PFSK-1 (cell line): ENCODE data around the gene AIF1.

Experiments
- TAF1 ChIP-seq: IDR thresholded peaks from 2 replicates; pipeline ENCODE4 v1.6.1; 2012; ENCODE audit warnings: low read length, control low read depth, borderline replicate concordance; ENCODE audit not compliant: insufficient read depth
- TF ChIP-seq, protein P1 (sequence below), 2 experiments: IDR thresholded peaks; 2 replicates each; pipeline versions ENCODE4 v1.6.1 to v1.8.0; 2011 to 2012; ENCODE audit warnings: low read depth in 2 of 2, low read length in 2 of 2, control low read depth in 1 of 2, inconsistent platforms in 1 of 2, mild to moderate bottlenecking in 1 of 2, moderate library complexity in 1 of 2; ENCODE audit not compliant: insufficient read depth in 1 of 2

- TF ChIP-seq, protein P1, sequence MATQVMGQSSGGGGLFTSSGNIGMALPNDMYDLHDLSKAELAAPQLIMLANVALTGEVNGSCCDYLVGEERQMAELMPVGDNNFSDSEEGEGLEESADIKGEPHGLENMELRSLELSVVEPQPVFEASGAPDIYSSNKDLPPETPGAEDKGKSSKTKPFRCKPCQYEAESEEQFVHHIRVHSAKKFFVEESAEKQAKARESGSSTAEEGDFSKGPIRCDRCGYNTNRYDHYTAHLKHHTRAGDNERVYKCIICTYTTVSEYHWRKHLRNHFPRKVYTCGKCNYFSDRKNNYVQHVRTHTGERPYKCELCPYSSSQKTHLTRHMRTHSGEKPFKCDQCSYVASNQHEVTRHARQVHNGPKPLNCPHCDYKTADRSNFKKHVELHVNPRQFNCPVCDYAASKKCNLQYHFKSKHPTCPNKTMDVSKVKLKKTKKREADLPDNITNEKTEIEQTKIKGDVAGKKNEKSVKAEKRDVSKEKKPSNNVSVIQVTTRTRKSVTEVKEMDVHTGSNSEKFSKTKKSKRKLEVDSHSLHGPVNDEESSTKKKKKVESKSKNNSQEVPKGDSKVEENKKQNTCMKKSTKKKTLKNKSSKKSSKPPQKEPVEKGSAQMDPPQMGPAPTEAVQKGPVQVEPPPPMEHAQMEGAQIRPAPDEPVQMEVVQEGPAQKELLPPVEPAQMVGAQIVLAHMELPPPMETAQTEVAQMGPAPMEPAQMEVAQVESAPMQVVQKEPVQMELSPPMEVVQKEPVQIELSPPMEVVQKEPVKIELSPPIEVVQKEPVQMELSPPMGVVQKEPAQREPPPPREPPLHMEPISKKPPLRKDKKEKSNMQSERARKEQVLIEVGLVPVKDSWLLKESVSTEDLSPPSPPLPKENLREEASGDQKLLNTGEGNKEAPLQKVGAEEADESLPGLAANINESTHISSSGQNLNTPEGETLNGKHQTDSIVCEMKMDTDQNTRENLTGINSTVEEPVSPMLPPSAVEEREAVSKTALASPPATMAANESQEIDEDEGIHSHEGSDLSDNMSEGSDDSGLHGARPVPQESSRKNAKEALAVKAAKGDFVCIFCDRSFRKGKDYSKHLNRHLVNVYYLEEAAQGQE (IDR thresholded peaks at IDR 0.05; ENCODE audit: insufficient read depth in 1 of 2, low read depth in 2 of 2, low read length in 2 of 2): no peak
- TF ChIP-seq TAF1: no peak
Measured at GRCh38 chr6:31607317-31607716, 7.7 kb upstream of the AIF1 start.
